Mammary epithelial cell (primary cell): ENCODE data around the gene LMO7.

Experiments used
- EZH2 ChIP-seq: IDR thresholded peaks from 2 replicates; pipeline ENCODE4 v1.6.1; 2012; ENCODE audit warnings: low read length, inconsistent platforms, borderline replicate concordance
- TF ChIP-seq, protein P1 (sequence below), 2 donors: IDR thresholded peaks in 1 of 2; conservative IDR thresholded peaks in 1 of 2; 2 replicates each; pipeline ENCODE4 v1.5.1; 2011 to 2012; ENCODE audit warnings: inconsistent platforms in 2 of 2, low read length in 2 of 2, mild to moderate bottlenecking in 2 of 2, control low read depth in 1 of 2, low read depth in 1 of 2; ENCODE audit not compliant: insufficient read depth in 1 of 2; ENCODE audit errors: extremely low read depth in 1 of 2

DNA sequence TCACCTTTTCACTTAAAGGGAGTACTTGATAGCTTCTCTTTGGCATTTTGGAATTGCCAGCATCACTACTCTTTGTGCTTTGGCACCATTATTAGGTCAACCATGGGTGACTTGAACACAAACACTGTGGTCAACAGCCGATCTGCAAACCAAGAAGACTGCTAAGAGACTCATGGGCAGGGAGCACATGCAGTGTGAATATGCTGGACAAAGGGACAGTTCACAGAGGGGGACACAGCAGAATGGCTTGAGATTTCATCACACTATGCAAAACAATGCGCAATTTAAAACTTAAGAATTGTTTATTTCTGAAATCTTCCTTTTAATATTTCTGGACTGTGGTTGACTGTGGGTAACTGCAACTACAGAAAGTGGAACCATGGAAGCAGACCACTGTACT lies 64.4 kb downstream of the LMO7 start:
- TF ChIP-seq, protein P1, sequence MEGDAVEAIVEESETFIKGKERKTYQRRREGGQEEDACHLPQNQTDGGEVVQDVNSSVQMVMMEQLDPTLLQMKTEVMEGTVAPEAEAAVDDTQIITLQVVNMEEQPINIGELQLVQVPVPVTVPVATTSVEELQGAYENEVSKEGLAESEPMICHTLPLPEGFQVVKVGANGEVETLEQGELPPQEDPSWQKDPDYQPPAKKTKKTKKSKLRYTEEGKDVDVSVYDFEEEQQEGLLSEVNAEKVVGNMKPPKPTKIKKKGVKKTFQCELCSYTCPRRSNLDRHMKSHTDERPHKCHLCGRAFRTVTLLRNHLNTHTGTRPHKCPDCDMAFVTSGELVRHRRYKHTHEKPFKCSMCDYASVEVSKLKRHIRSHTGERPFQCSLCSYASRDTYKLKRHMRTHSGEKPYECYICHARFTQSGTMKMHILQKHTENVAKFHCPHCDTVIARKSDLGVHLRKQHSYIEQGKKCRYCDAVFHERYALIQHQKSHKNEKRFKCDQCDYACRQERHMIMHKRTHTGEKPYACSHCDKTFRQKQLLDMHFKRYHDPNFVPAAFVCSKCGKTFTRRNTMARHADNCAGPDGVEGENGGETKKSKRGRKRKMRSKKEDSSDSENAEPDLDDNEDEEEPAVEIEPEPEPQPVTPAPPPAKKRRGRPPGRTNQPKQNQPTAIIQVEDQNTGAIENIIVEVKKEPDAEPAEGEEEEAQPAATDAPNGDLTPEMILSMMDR (conservative IDR thresholded peaks at IDR 0.05 in 1 of 2, IDR thresholded peaks at IDR 0.05 in 1 of 2; ENCODE audit: extremely low read depth in 1 of 2, insufficient read depth in 1 of 2, low read depth in 1 of 2, low read length in 2 of 2) = no peak
- no peak for TF ChIP-seq EZH2
